A673 (cell line): Measurements from ENCODE around the gene ZIM2. TPM values are rescaled to one million over a fixed set of nuclear protein-coding genes. Genes with fewer than 3 reads are reported as not detected.

Experiments
- BruUV-seq: library from RNA; stranded (reverse); fragments of 400-500 nt; replicated peaks from 2 replicates; lab custom pipeline; 2021; lab: Mats Ljungman, UMichigan
- CTCF ChIA-PET: fragments of 300-600 bp; sonication (Branson Sonifier 250); formaldehyde crosslinking; loops from one replicate; lab custom pipeline; 2022; ENCODE audit warnings: antibody characterized with exemption; lab: Charles Lee
- POLR2A ChIA-PET: fragments of 300-600 bp; sonication (Branson Sonifier 250); formaldehyde crosslinking; loops from one replicate; lab custom pipeline; 2022; ENCODE audit warnings: antibody characterized with exemption; ENCODE audit not compliant: low non-redundant PET; lab: Charles Lee
- DNase-seq: peaks from one replicate; pipeline ENCODE4 v3.0.0-alpha.2; 2015; ENCODE audit warnings: low spot score
- H3K27ac ChIP-seq: fragments of 200-600 bp; sonication (generic); 2 replicates; pipeline ENCODE4 v1.5.1; 2016; ENCODE audit warnings: mixed run types, low read depth, mild to moderate bottlenecking, mixed read lengths, antibody characterized with exemption, low read length; ENCODE audit not compliant: poor library complexity, severe bottlenecking
- H3K27me3 ChIP-seq: fragments of 200-600 bp; sonication (generic); replicated peaks from 2 replicates; pipeline ENCODE4 v1.6.1; 2017; ENCODE audit warnings: mixed run types, low read depth, mild to moderate bottlenecking, mixed read lengths, antibody characterized with exemption, low read length; ENCODE audit not compliant: insufficient read depth, poor library complexity
- H3K36me3 ChIP-seq: fragments of 200-600 bp; sonication (generic); 2 replicates; pipeline ENCODE4 v1.6.1; 2016; ENCODE audit warnings: mixed run types, mild to moderate bottlenecking, mixed read lengths, antibody characterized with exemption, low read length; ENCODE audit not compliant: insufficient read depth, poor library complexity, severe bottlenecking
- H3K4me1 ChIP-seq: fragments of 200-600 bp; sonication (generic); 2 replicates; pipeline ENCODE4 v1.6.1; 2017; ENCODE audit warnings: mixed run types, mild to moderate bottlenecking, mixed read lengths, antibody characterized with exemption, low read length; ENCODE audit not compliant: insufficient read depth, poor library complexity, severe bottlenecking
- H3K4me3 ChIP-seq: fragments of 200-600 bp; sonication (generic); 2 replicates; pipeline ENCODE4 v1.5.1; 2016; ENCODE audit warnings: low read depth, mixed run types, mild to moderate bottlenecking, mixed read lengths, low read length; ENCODE audit not compliant: poor library complexity, severe bottlenecking
- H3K9me3 ChIP-seq: fragments of 200-600 bp; sonication (generic); 2 replicates; pipeline ENCODE4 v1.6.1; 2016; ENCODE audit warnings: mixed run types, low read depth, mild to moderate bottlenecking, mixed read lengths, antibody characterized with exemption, low read length; ENCODE audit not compliant: poor library complexity, severe bottlenecking
- EZH2 ChIP-seq: fragments of 200-600 bp; sonication (generic); IDR thresholded peaks from 2 replicates; pipeline ENCODE4 v1.6.1; 2017; ENCODE audit warnings: borderline replicate concordance, low read depth, mild to moderate bottlenecking, mixed read lengths, antibody characterized with exemption, low read length; ENCODE audit not compliant: poor library complexity, severe bottlenecking
- intact Hi-C: fragments of 100-400 bp; cut with micrococcal nuclease; formaldehyde crosslinking; loops from one replicate; pipeline ENCODE4 v1.10.0; 2022; ENCODE audit not compliant: unreplicated experiment
- total RNA-seq: library from RNA; stranded (reverse); gene quantifications from 2 replicates; pipeline ENCODE4 v1.2.3, GENCODE V29; 2021
- TF ChIP-seq, protein P1 (sequence below): fragments of 300-800, 200-600 bp; sonication (generic); conservative IDR thresholded peaks from 2 replicates; pipeline ENCODE4 v1.5.1; 2017; ENCODE audit warnings: low read depth, mild to moderate bottlenecking, antibody characterized with exemption, low read length, moderate library complexity, mixed read lengths

The ZIM2 gene
- total RNA-seq, 1 experiment from 2014 or later: 4.6 TPM

DNA sequence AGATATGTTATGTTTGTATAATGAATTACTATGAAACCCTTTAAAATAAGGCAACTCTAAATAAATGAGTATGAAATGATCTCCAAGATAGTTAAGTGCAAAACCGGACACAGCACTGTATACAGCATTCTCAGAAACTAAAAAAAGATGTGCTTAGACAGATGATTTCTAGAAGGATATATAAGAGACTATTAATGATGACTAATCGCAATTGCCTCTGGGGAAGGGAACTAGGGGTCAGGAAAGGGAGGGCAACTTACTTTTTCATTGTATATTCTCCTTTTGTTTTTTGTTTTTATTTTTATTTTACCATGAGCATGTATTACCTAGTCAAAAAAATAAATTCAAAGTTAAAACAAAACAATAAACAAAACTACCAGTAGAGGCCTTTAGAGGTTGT is 12.8 kb downstream of the ZIM2 start:
- DNase-seq: no peak
- BruUV-seq: no TSS peak
- Histone ChIP-seq H3K36me3 (peaks cover 77% of the 10 kb centered on the region), H3K4me1 (no peaks in the 10 kb centered on the region), H3K4me3 (no peak overlapping the region), H3K27ac (no peak overlapping the region), H3K9me3 (no peaks in the 10 kb centered on the region), H3K27me3 (no peaks in the 10 kb centered on the region)
- CTCF ChIA-PET: no interaction called here
- POLR2A ChIA-PET: no interaction called here
- TF ChIP-seq, protein P1, sequence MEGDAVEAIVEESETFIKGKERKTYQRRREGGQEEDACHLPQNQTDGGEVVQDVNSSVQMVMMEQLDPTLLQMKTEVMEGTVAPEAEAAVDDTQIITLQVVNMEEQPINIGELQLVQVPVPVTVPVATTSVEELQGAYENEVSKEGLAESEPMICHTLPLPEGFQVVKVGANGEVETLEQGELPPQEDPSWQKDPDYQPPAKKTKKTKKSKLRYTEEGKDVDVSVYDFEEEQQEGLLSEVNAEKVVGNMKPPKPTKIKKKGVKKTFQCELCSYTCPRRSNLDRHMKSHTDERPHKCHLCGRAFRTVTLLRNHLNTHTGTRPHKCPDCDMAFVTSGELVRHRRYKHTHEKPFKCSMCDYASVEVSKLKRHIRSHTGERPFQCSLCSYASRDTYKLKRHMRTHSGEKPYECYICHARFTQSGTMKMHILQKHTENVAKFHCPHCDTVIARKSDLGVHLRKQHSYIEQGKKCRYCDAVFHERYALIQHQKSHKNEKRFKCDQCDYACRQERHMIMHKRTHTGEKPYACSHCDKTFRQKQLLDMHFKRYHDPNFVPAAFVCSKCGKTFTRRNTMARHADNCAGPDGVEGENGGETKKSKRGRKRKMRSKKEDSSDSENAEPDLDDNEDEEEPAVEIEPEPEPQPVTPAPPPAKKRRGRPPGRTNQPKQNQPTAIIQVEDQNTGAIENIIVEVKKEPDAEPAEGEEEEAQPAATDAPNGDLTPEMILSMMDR: no peak
- TF ChIP-seq EZH2: no peak
- intact Hi-C loops: no loop called here

DNA sequence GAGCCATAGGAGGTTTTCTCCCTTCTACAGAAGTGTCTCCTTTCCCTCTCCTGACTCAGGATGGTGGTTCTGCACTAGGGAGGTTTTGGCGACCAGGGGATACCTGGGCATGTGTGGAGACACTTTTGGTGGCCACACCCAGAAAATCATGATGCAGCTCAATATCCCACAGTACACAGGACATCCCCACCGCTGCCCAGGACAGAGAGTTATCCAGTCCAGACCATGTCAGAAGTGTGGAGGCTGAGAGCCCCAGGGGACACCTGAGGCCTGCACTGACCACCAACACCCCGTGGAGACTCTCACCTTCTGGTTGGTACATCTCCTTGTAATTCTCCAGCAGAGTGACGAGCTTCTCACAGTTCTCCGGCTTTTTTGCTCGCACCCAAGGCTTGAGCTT is 16.6 kb downstream of the ZIM2 start:
- no TSS peak for BruUV-seq
- CTCF ChIA-PET: no interaction called here

GRCh38 chr19:56823417-56823816 is 17.1 kb downstream of the ZIM2 start:
- CTCF ChIA-PET: no interaction called here
- Histone ChIP-seq H3K27ac (no peak overlapping the region), H3K4me3 (no peak overlapping the region), H3K27me3 (no peaks in the 10 kb centered on the region), H3K36me3 (peaks cover 93% of the 10 kb centered on the region), H3K4me1 (no peaks in the 10 kb centered on the region), H3K9me3 (no peaks in the 10 kb centered on the region)
- DNase-seq: no peak
- TF ChIP-seq EZH2: no peak
- TF ChIP-seq, protein P1: no peak
- intact Hi-C loops: no loop called here
- BruUV-seq: no TSS peak
- POLR2A ChIA-PET: no interaction called here

More for the DNA sequence above, 16.6 kb downstream of the ZIM2 start:
- H3K36me3 ChIP-seq: peaks cover 88% of the 10 kb centered on the region
- no peaks in the 10 kb centered on the region for H3K4me1 ChIP-seq
- H3K9me3 ChIP-seq: no peaks in the 10 kb centered on the region
- POLR2A ChIA-PET: no interaction called here
- DNase-seq: no peak
- intact Hi-C loops: no loop called here
- H3K27ac ChIP-seq: no peak overlapping the region
- no peaks in the 10 kb centered on the region for H3K27me3 ChIP-seq
- no peak for TF ChIP-seq EZH2
- TF ChIP-seq, protein P1: no peak
- no peak overlapping the region for H3K4me3 ChIP-seq
